PC-9 (cell line): ENCODE data around the gene MMAB.

Experiments
- CTCF ChIP-seq: fragments of 200-600 bp; sonication (generic); conservative IDR thresholded peaks from 2 replicates; pipeline ENCODE4 v1.6.1; 2017; ENCODE audit warnings: mixed run types, antibody characterized with exemption, mild to moderate bottlenecking, moderate library complexity
- EZH2 ChIP-seq: fragments of 200-600 bp; sonication (generic); IDR thresholded peaks from 2 replicates; pipeline ENCODE4 v1.8.0; 2017; ENCODE audit warnings: antibody characterized with exemption, low read depth

DNA sequence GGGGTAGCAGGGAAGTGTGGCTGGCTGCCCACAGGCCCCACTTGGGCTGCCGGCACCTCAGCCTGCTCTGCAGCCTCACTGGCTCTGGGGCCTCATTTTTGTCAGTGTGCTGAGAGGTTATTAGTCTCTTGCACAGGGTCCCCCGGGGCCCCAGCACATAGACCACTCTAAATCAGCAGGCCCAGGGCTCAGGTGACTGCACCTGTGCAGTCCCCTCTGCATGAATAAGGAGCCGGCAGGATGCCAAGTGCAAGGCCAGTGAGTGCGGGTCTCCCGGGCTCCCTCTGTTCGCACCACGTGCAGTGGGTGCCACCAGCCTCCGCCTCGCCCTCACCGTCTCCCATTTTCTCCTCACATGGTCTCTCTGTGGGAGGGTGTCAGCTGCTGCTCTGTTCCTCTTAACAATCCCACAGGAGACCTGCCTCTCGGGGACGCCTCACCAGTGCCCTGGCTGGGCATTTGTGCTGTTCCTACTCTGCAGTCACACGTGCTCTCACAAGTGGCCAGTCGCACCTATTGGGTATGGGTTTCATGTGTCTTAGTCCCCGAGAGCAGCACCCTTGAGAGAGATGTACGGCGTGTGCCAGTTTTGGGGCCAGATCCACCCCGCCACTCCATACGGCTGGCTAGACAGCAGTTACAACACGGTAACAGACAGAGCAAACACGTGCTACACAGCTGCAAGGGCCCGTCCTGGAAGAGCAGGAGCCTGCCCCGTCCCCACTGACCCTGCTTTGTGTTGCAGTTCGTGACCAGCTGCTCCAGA, 40.4 kb downstream of the MMAB start:
- TF ChIP-seq CTCF (no peak), EZH2 (no peak)
